SK-N-SH treated with all-trans-retinoic acid at 6 μM for 48 hours (cell line): Measurements from ENCODE around the gene DNAJC1.

ENCODE experiments used
- ARNTL ChIP-seq: fragments of 450-650 bp; formaldehyde crosslinking; IDR thresholded peaks from 2 replicates; pipeline ENCODE4 v1.5.0; 2020; ENCODE audit warnings: low read depth, mild to moderate bottlenecking, moderate library complexity, borderline replicate concordance
- BACH2 ChIP-seq: fragments of 250-450 bp; sonication (Bioruptor Pico); IDR thresholded peaks from 2 replicates; pipeline ENCODE4 v1.9.0; 2021; ENCODE audit warnings: mild to moderate bottlenecking, borderline replicate concordance
- ESRRG ChIP-seq: fragments of 250-450 bp; sonication (Bioruptor Pico); IDR thresholded peaks from 2 replicates; pipeline ENCODE4 v1.6.1; 2021; ENCODE audit warnings: mild to moderate bottlenecking
- ZFP3 ChIP-seq: fragments of 250-450 bp; sonication (Bioruptor Pico); IDR thresholded peaks from 2 replicates; pipeline ENCODE4 v1.5.0; 2020; ENCODE audit warnings: mild to moderate bottlenecking, moderate library complexity
- ZFP30 ChIP-seq: fragments of 450-650 bp; formaldehyde crosslinking; IDR thresholded peaks from 2 replicates; pipeline ENCODE4 v1.5.0; 2022; ENCODE audit warnings: mild to moderate bottlenecking, moderate library complexity
- TF ChIP-seq, protein P1 (sequence below): fragments of 250-450 bp; sonication (Bioruptor Pico); IDR thresholded peaks from 2 replicates; pipeline ENCODE4 v1.5.1; 2020; ENCODE audit warnings: low read depth, mild to moderate bottlenecking, moderate library complexity
- TF ChIP-seq, protein P2 (sequence below): fragments of 250-450 bp; sonication (Bioruptor Pico); IDR thresholded peaks from 2 replicates; pipeline ENCODE4 v1.5.1; 2021; ENCODE audit warnings: mild to moderate bottlenecking, moderate library complexity

DNA sequence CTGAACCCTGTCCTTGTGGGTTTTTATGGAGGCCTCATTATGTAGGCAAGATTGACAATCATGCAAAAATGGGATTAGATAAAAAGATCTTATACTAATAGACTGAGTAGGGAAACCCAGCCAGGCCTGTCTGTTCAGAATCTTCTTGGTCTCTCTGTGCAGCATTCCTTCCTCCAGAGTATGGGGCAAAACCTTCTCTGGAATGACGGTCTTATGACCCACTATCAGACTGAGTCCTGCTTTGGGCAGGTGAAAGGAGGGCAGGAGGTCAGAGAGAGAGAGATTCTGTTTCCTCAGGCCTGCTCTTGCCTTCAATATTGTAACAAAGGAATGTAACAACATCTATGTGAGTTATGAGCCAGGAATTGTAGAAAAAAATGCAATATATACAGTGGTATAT is 182.6 kb downstream of the DNAJC1 start:
- TF ChIP-seq BACH2 (CRISPR knock-in tag), result no peak
- TF ChIP-seq, protein P1, sequence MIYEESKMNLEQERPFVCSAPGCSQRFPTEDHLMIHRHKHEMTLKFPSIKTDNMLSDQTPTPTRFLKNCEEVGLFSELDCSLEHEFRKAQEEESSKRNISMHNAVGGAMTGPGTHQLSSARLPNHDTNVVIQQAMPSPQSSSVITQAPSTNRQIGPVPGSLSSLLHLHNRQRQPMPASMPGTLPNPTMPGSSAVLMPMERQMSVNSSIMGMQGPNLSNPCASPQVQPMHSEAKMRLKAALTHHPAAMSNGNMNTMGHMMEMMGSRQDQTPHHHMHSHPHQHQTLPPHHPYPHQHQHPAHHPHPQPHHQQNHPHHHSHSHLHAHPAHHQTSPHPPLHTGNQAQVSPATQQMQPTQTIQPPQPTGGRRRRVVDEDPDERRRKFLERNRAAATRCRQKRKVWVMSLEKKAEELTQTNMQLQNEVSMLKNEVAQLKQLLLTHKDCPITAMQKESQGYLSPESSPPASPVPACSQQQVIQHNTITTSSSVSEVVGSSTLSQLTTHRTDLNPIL (CRISPR knock-in tag), result no peak
- no peak for TF ChIP-seq ZFP3 (CRISPR knock-in tag)
- no peak for TF ChIP-seq ARNTL
- TF ChIP-seq, protein P2, sequence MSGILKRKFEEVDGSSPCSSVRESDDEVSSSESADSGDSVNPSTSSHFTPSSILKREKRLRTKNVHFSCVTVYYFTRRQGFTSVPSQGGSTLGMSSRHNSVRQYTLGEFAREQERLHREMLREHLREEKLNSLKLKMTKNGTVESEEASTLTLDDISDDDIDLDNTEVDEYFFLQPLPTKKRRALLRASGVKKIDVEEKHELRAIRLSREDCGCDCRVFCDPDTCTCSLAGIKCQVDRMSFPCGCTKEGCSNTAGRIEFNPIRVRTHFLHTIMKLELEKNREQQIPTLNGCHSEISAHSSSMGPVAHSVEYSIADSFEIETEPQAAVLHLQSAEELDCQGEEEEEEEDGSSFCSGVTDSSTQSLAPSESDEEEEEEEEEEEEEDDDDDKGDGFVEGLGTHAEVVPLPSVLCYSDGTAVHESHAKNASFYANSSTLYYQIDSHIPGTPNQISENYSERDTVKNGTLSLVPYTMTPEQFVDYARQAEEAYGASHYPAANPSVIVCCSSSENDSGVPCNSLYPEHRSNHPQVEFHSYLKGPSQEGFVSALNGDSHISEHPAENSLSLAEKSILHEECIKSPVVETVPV (CRISPR knock-in tag), result no peak
- TF ChIP-seq ZFP30 (CRISPR knock-in tag), result no peak
- no peak for TF ChIP-seq ESRRG (CRISPR knock-in tag)
